Measurements from ENCODE around the gene DNASE1L1.

The DNASE1L1 gene

GRCh38 chrX:154409222-154409871 is at the start of gene DNASE1L1:
DNASE1L1 (minus strand) TSS chrX:154409254; CDS start chrX:154405568, 3,686 bp downstream.
- DNase-seq: peak; percentile 49 to 55

GRCh38 chrX:154458116-154458953 is 49.3 kb upstream of the DNASE1L1 start, which contains the start of gene PLXNA3:
PLXNA3 (plus strand) TSS chrX:154458281; CDS start chrX:154460184, 1,903 bp downstream.
- DNase-seq: peak in 1 of 2 experiments; percentile 55

- peak; percentile 54 to 72 for DNase-seq
Observed at GRCh38 chrX:154457491-154458115, 48.5 kb upstream of the DNASE1L1 start.

GRCh38 chrX:154452823-154453222 is 43.8 kb upstream of the DNASE1L1 start:
- no peak for DNase-seq

GRCh38 chrX:154450312-154450711 is 41.3 kb upstream of the DNASE1L1 start:
- DNase-seq: no peak

- no peak for DNase-seq
Observed at GRCh38 chrX:154449618-154450017, 40.6 kb upstream of the DNASE1L1 start.

- DNase-seq: no peak
Observed at GRCh38 chrX:154448484-154448883, 39.4 kb upstream of the DNASE1L1 start.

GRCh38 chrX:154446430-154446829 is 37.4 kb upstream of the DNASE1L1 start:
- no peak for DNase-seq

GRCh38 chrX:154445776-154446175 is 36.7 kb upstream of the DNASE1L1 start:
- DNase-seq: no peak

- DNase-seq: no peak
Observed at GRCh38 chrX:154444755-154445246, 35.7 kb upstream of the DNASE1L1 start.

- peak; percentile 74 to 82 for DNase-seq
Observed at GRCh38 chrX:154443992-154444754, 35.1 kb upstream of the DNASE1L1 start, which contains the start of gene FAM50A. FAM50A (plus strand) TSS chrX:154444141; CDS start chrX:154444236, 95 bp downstream.

GRCh38 chrX:154443479-154443910 is 34.4 kb upstream of the DNASE1L1 start:
- no peak for DNase-seq

GRCh38 chrX:154441984-154442707 is 33.1 kb upstream of the DNASE1L1 start:
- DNase-seq: no peak

GRCh38 chrX:154441564-154441963 is 32.5 kb upstream of the DNASE1L1 start:
- DNase-seq: no peak

- no peak for DNase-seq
Observed at GRCh38 chrX:154440623-154441357, 31.7 kb upstream of the DNASE1L1 start.

- DNase-seq: no peak
Observed at GRCh38 chrX:154439841-154440240, 30.8 kb upstream of the DNASE1L1 start.

- no peak for DNase-seq
Observed at GRCh38 chrX:154437971-154438893, 29.2 kb upstream of the DNASE1L1 start.

- DNase-seq: peak; percentile 64 to 69
Observed at GRCh38 chrX:154436983-154437752, 28.1 kb upstream of the DNASE1L1 start, which contains the start of gene GDI1. GDI1 (plus strand) TSS chrX:154437154; CDS start chrX:154437255, 101 bp downstream.
